ENCODE results near the gene CARS2.
"Not testable (repeated sequence)": the region's sequence is repeated elsewhere in the genome, so short reads cannot be mapped to it uniquely, and the experiment has no call there.

DNA sequence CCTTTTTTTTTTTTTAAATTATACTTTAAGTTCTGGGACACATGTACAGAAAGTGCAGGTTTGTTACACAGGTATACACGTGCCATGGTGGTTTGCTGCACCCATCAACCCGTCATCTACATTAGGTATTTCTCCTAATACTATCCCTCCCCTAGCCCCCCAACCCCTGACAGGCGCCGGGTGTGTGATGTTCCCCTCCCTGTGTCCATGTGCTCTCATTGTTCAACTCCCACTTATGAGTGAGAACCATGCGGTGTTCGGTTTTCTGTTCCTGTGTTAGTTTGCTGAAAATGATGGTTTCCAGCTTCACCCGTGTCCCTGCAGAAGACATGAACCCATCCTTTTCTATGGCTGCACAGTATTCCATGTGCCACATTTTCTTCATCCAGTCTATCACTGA is 10.1 kb downstream of the CARS2 start:
- TF ChIP-seq, protein P1, sequence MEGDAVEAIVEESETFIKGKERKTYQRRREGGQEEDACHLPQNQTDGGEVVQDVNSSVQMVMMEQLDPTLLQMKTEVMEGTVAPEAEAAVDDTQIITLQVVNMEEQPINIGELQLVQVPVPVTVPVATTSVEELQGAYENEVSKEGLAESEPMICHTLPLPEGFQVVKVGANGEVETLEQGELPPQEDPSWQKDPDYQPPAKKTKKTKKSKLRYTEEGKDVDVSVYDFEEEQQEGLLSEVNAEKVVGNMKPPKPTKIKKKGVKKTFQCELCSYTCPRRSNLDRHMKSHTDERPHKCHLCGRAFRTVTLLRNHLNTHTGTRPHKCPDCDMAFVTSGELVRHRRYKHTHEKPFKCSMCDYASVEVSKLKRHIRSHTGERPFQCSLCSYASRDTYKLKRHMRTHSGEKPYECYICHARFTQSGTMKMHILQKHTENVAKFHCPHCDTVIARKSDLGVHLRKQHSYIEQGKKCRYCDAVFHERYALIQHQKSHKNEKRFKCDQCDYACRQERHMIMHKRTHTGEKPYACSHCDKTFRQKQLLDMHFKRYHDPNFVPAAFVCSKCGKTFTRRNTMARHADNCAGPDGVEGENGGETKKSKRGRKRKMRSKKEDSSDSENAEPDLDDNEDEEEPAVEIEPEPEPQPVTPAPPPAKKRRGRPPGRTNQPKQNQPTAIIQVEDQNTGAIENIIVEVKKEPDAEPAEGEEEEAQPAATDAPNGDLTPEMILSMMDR (IDR thresholded peaks at IDR 0.05) = not testable (repeated sequence)
- not testable (repeated sequence) for TF ChIP-seq POLR2AphosphoS5, EP300 (IDR thresholded peaks at IDR 0.05)

Data from sigmoid colon (tissue), 4 donors.